A549 (cell line): ENCODE results near the gene RAB26. TPM values are rescaled to one million over a fixed set of nuclear protein-coding genes. Genes with fewer than 3 reads are reported as not detected.

ENCODE experiments used
- ATAC-seq, 2 experiments: fragments of 200-7000 bp in 1 of 2; fragments of >200 bp in 1 of 2; cut with Nextera tagmentation in 1 of 2; cut with Tn5 transposase in 1 of 2; 3 replicates each; pipeline versions ENCODE4 v1.8.0 to v1.9.1; 2018 to 2020; ENCODE audit warnings: mild to moderate bottlenecking in 1 of 2, moderate library complexity in 1 of 2
- CTCF ChIA-PET: fragments of 300-600 bp; sonication (Branson Sonifier 250); formaldehyde crosslinking; extraction: SDS; loops from one replicate; lab custom pipeline; 2021; ENCODE audit warnings: antibody characterized with exemption, inconsistent platforms; lab: Yijun Ruan, JAX
- POLR2A ChIA-PET: fragments of 350-600 bp; formaldehyde crosslinking; extraction: SDS; loops from one replicate; lab custom pipeline; 2021; ENCODE audit warnings: antibody characterized with exemption, inconsistent platforms; lab: Yijun Ruan, JAX
- DNase-seq, 2 experiments: peaks; one replicate each; pipeline versions ENCODE4 v3.0.0 to v3.0.0-alpha.2; 2011 to 2016; ENCODE audit warnings: low read depth in 1 of 2, low spot score in 1 of 2
- FAIRE-seq: peaks from 2 replicates; lab custom pipeline; 2011; peaks lifted over from hg19 to GRCh38; lab: Jason Lieb, UNC
- H3K27ac ChIP-seq, 2 experiments: fragments of >200 bp; sonication (Bioruptor Twin); formaldehyde crosslinking; 3 replicates each; pipeline ENCODE4 v1.5.1; 2016 to 2017
- H3K4me1 ChIP-seq: fragments of >200 bp; sonication (Bioruptor Twin); formaldehyde crosslinking; 3 replicates; pipeline ENCODE4 v1.6.1; 2016
- H3K4me2 ChIP-seq: fragments of >200 bp; sonication (Bioruptor Twin); formaldehyde crosslinking; 3 replicates; pipeline ENCODE4 v1.6.1; 2016
- H3K4me3 ChIP-seq: fragments of >200 bp; sonication (Bioruptor Twin); formaldehyde crosslinking; 3 replicates; pipeline ENCODE4 v1.5.1; 2016
- H3K9me3 ChIP-seq: fragments of >200 bp; sonication (Bioruptor Twin); formaldehyde crosslinking; 3 replicates; pipeline ENCODE4 v1.6.1; 2016
- CBX2 ChIP-seq: fragments of 200-600 bp; sonication (generic); IDR thresholded peaks from 2 replicates; pipeline ENCODE4 v1.6.1; 2016; ENCODE audit warnings: low read depth, mild to moderate bottlenecking, borderline replicate concordance
- E2F6 ChIP-seq: IDR thresholded peaks from 2 replicates; pipeline ENCODE4 v1.6.1; 2012; ENCODE audit warnings: low read depth, borderline replicate concordance
- EHMT2 ChIP-seq: fragments of 200-600 bp; sonication (generic); IDR thresholded peaks from 2 replicates; pipeline ENCODE4 v1.6.1; 2016; ENCODE audit warnings: antibody characterized with exemption, low read depth, mild to moderate bottlenecking, moderate library complexity
- ELK1 ChIP-seq: fragments of 150-350 bp; IDR thresholded peaks from 2 replicates; pipeline ENCODE4 v1.6.1; 2014; ENCODE audit warnings: low read depth, mild to moderate bottlenecking, low read length
- EP300 ChIP-seq, 2 experiments: fragments of >200 bp; sonication (Bioruptor Twin); formaldehyde crosslinking; IDR thresholded peaks; 2 replicates in 1 of 2; 3 replicates in 1 of 2; pipeline ENCODE4 v1.6.1; 2016 to 2017
- ESRRA ChIP-seq: fragments of 150-350 bp; IDR thresholded peaks from 2 replicates; pipeline ENCODE4 v1.6.1; 2014; ENCODE audit warnings: mild to moderate bottlenecking, low read length, borderline replicate concordance
- HEYL ChIP-seq: fragments of 250-450 bp; sonication (Bioruptor Pico); IDR thresholded peaks from 2 replicates; pipeline ENCODE4 v1.8.0; 2021; ENCODE audit warnings: mild to moderate bottlenecking, moderate library complexity
- HOXB13 ChIP-seq: fragments of 250-450 bp; sonication (Bioruptor Pico); IDR thresholded peaks from 2 replicates; pipeline ENCODE4 v1.5.0; 2020; ENCODE audit warnings: low read depth, mild to moderate bottlenecking, moderate library complexity
- JUNB ChIP-seq: fragments of >200 bp; sonication (Bioruptor Twin); formaldehyde crosslinking; IDR thresholded peaks from 2 replicates; pipeline ENCODE4 v1.6.1; 2016
- KDM1A ChIP-seq: fragments of 200-600 bp; sonication (generic); IDR thresholded peaks from 2 replicates; pipeline ENCODE4 v1.6.1; 2016; ENCODE audit warnings: low read depth, mild to moderate bottlenecking
- KDM5A ChIP-seq: fragments of 200-600 bp; sonication (generic); IDR thresholded peaks from 2 replicates; pipeline ENCODE4 v1.6.1; 2016; ENCODE audit warnings: antibody characterized with exemption, mild to moderate bottlenecking
- MAFK ChIP-seq: fragments of 450-650 bp; IDR thresholded peaks from 2 replicates; pipeline ENCODE4 v1.6.1; 2014; ENCODE audit not compliant: partially characterized antibody
- MAZ ChIP-seq: fragments of 150-350 bp; IDR thresholded peaks from 2 replicates; pipeline ENCODE4 v1.6.1; 2014; ENCODE audit warnings: antibody characterized with exemption, low read depth, low read length, borderline replicate concordance
- NPAS2 ChIP-seq: fragments of 250-450 bp; sonication (Bioruptor Pico); IDR thresholded peaks from 2 replicates; pipeline ENCODE4 v1.8.0; 2022; ENCODE audit warnings: mild to moderate bottlenecking, moderate library complexity, borderline replicate concordance
- POLR2A ChIP-seq: IDR thresholded peaks from 2 replicates; pipeline ENCODE4 v1.6.1; 2012; ENCODE audit warnings: mild to moderate bottlenecking, low read length
- POLR2AphosphoS2 ChIP-seq: conservative IDR thresholded peaks from 2 replicates; pipeline ENCODE4 v1.6.1; 2012; ENCODE audit warnings: low read length, improper control_type of control experiment, inconsistent platforms
- RAD21 ChIP-seq, 2 experiments: fragments of >200 bp in 1 of 2; sonication (Bioruptor Twin) in 1 of 2; formaldehyde crosslinking in 1 of 2; IDR thresholded peaks in 1 of 2; conservative IDR thresholded peaks in 1 of 2; 2 replicates in 1 of 2; 3 replicates in 1 of 2; pipeline ENCODE4 v1.6.1; 2012 to 2018; ENCODE audit warnings: inconsistent platforms in 1 of 2
- RARB ChIP-seq: fragments of 250-450 bp; sonication (Bioruptor Pico); IDR thresholded peaks from 2 replicates; pipeline ENCODE4 v1.8.0; 2021; ENCODE audit warnings: mild to moderate bottlenecking, moderate library complexity
- RCOR1 ChIP-seq: fragments of 150-350 bp; IDR thresholded peaks from 2 replicates; pipeline ENCODE4 v1.6.1; 2014; ENCODE audit warnings: antibody characterized with exemption, low read length, low read depth
- RFX5 ChIP-seq: fragments of 450-650 bp; IDR thresholded peaks from 2 replicates; pipeline ENCODE4 v1.7.1; 2014; ENCODE audit warnings: antibody characterized with exemption, mild to moderate bottlenecking, moderate library complexity
- RNF2 ChIP-seq: fragments of 200-600 bp; sonication (generic); IDR thresholded peaks from 2 replicates; pipeline ENCODE4 v1.6.1; 2016; ENCODE audit warnings: low read depth, mild to moderate bottlenecking, antibody characterized with exemption, moderate library complexity, borderline replicate concordance
- USF2 ChIP-seq: fragments of 450-650 bp; IDR thresholded peaks from 2 replicates; pipeline ENCODE4 v1.6.1; 2014; ENCODE audit warnings: antibody characterized with exemption
- ZC3H11A ChIP-seq: fragments of 450-650 bp; IDR thresholded peaks from 2 replicates; pipeline ENCODE4 v1.6.1; 2014; ENCODE audit warnings: antibody characterized with exemption, mild to moderate bottlenecking
- ZSCAN20 ChIP-seq: fragments of 250-450 bp; sonication (Bioruptor Pico); IDR thresholded peaks from 2 replicates; pipeline ENCODE4 v1.8.0; 2022; ENCODE audit warnings: mild to moderate bottlenecking, moderate library complexity
- WGBS: methylation state at CpG from one replicate; pipeline ENCODE4 v1.1.6; 2017; ENCODE audit errors: missing lambda C conversion rate; 5-methylcytosine and 5-hydroxymethylcytosine counted together
- polyA plus RNA-seq, 4 experiments: library from polyadenylated mRNA; depleted of rRNA in 3 of 4; stranded (reverse); fragments of >200 nt; fragmentation: RNase III in 1 of 4; extraction: RNeasy Plus Mini Kit Qiagen cat#74134 plus additional on column Dnase treatment in 1 of 4; gene quantifications; 2 replicates in 3 of 4; 3 replicates in 1 of 4; pipeline ENCODE4 v1.2.3, GENCODE V29; 2011 to 2017
- TF ChIP-seq, protein P1 (sequence below): fragments of 200-600 bp; sonication (generic); IDR thresholded peaks from 2 replicates; pipeline ENCODE4 v1.6.1; 2016; ENCODE audit warnings: antibody characterized with exemption, mild to moderate bottlenecking, moderate library complexity
- TF ChIP-seq, protein P2 (sequence below): fragments of >200 bp; sonication (Bioruptor Twin); formaldehyde crosslinking; IDR thresholded peaks from 3 replicates; pipeline ENCODE4 v1.6.1; 2016

Gene RAB26
- polyA plus RNA-seq, 2 of the 4 experiments (the other 2 are of a cell fraction), result 6.7 TPM

GRCh38 chr16:2175454-2175853, 27.0 kb downstream of the RAB26 start:
- no peak for FAIRE-seq
- Histone ChIP-seq H3K4me3 (no peak overlapping the region), H3K27ac (no peak overlapping the region), H3K4me2 (no peak overlapping the region), H3K9me3 (no peaks in the 10 kb centered on the region), H3K4me1 (no peaks in the 10 kb centered on the region)
- CTCF ChIA-PET, result interaction anchor here (0.9 to 3.1 kb wide), 2 partner anchors 19 to 48 kb away, joined by 3 to 12 read pairs; partner anchors contain the start of gene E4F1
- no peak for ATAC-seq
- POLR2A ChIA-PET, result no interaction called here
- no peak for TF ChIP-seq ZC3H11A
- no peak for TF ChIP-seq JUNB
- TF ChIP-seq EHMT2, result no peak
- TF ChIP-seq, protein P1, sequence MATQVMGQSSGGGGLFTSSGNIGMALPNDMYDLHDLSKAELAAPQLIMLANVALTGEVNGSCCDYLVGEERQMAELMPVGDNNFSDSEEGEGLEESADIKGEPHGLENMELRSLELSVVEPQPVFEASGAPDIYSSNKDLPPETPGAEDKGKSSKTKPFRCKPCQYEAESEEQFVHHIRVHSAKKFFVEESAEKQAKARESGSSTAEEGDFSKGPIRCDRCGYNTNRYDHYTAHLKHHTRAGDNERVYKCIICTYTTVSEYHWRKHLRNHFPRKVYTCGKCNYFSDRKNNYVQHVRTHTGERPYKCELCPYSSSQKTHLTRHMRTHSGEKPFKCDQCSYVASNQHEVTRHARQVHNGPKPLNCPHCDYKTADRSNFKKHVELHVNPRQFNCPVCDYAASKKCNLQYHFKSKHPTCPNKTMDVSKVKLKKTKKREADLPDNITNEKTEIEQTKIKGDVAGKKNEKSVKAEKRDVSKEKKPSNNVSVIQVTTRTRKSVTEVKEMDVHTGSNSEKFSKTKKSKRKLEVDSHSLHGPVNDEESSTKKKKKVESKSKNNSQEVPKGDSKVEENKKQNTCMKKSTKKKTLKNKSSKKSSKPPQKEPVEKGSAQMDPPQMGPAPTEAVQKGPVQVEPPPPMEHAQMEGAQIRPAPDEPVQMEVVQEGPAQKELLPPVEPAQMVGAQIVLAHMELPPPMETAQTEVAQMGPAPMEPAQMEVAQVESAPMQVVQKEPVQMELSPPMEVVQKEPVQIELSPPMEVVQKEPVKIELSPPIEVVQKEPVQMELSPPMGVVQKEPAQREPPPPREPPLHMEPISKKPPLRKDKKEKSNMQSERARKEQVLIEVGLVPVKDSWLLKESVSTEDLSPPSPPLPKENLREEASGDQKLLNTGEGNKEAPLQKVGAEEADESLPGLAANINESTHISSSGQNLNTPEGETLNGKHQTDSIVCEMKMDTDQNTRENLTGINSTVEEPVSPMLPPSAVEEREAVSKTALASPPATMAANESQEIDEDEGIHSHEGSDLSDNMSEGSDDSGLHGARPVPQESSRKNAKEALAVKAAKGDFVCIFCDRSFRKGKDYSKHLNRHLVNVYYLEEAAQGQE, result no peak
- no peak for TF ChIP-seq RARB (CRISPR knock-in tag)
- TF ChIP-seq RAD21 (conservative IDR thresholded peaks at IDR 0.05 in 1 of 2, IDR thresholded peaks at IDR 0.05 in 1 of 2), result no peak
- no peak for TF ChIP-seq MAZ
- no peak for TF ChIP-seq KDM1A
- no peak for TF ChIP-seq EP300 (IDR thresholded peaks at IDR 0.05)
- TF ChIP-seq ESRRA, result no peak
- no peak for TF ChIP-seq RNF2
- WGBS, result 85% methylated on average over 4 of the region's 10 CpGs
- no peak for DNase-seq

DNA sequence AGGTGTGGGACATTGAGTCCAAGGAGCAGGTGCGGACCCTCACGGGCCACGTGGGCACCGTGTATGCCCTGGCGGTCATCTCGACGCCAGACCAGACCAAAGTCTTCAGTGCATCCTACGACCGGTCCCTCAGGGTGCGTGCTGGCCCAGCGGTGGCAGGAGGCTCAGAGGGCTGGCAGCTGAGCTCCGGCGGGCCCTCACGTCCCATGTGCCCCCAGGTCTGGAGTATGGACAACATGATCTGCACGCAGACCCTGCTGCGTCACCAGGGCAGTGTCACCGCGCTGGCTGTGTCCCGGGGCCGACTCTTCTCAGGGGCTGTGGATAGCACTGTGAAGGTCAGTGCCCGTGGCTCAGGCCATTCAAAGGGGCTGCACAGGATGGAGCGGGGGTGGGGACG, 27.6 kb downstream of the RAB26 start:
- no peak overlapping the region for H3K4me3 ChIP-seq
- POLR2A ChIA-PET, result interaction anchor here (0.5 kb wide), 1 partner anchor 299 kb away, joined by 3 read pairs; no protein-coding TSS in a partner anchor
- no peaks in the 10 kb centered on the region for H3K9me3 ChIP-seq
- DNase-seq, result no peak
- WGBS, result 96% methylated on average over 17 of the region's 23 CpGs
- CTCF ChIA-PET, result interaction anchor here (0.7 to 3.1 kb wide), 3 partner anchors 18 to 172 kb away, joined by 3 to 12 read pairs (median 3); partner anchors contain the start of gene E4F1
- H3K4me1 ChIP-seq, result no peaks in the 10 kb centered on the region
- no peak for TF ChIP-seq POLR2AphosphoS2
- no peak for TF ChIP-seq ESRRA
- TF ChIP-seq HEYL (CRISPR knock-in tag), result no peak
- no peak for TF ChIP-seq USF2
- TF ChIP-seq, protein P2, sequence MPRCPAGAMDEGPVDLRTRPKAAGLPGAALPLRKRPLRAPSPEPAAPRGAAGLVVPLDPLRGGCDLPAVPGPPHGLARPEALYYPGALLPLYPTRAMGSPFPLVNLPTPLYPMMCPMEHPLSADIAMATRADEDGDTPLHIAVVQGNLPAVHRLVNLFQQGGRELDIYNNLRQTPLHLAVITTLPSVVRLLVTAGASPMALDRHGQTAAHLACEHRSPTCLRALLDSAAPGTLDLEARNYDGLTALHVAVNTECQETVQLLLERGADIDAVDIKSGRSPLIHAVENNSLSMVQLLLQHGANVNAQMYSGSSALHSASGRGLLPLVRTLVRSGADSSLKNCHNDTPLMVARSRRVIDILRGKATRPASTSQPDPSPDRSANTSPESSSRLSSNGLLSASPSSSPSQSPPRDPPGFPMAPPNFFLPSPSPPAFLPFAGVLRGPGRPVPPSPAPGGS, result no peak
- no peak for TF ChIP-seq MAFK
- no peak for TF ChIP-seq NPAS2 (CRISPR knock-in tag)
- no peak for TF ChIP-seq ZSCAN20 (CRISPR knock-in tag)
- no peak for TF ChIP-seq EP300 (IDR thresholded peaks at IDR 0.05)
- no peak for TF ChIP-seq MAZ
- no peak for TF ChIP-seq RFX5
- TF ChIP-seq JUNB, result no peak
- no peak for TF ChIP-seq HOXB13
- TF ChIP-seq EHMT2, result no peak
- TF ChIP-seq KDM5A, result no peak
- no peak for TF ChIP-seq RCOR1
- TF ChIP-seq CBX2, result no peak
- no peak for TF ChIP-seq POLR2A
- TF ChIP-seq ELK1, result no peak
- TF ChIP-seq E2F6, result no peak
- FAIRE-seq, result no peak
- H3K27ac ChIP-seq, result no peak overlapping the region
- ATAC-seq, result no peak
- H3K4me2 ChIP-seq, result no peak overlapping the region
